Measurements from ENCODE around the gene ARIH2.

Gene ARIH2

GRCh38 chr3:48966367-48966766, 47.7 kb downstream of the ARIH2 start:
- peaks cover 0 to under 1% (median 0%) of the 10 kb centered on the region in 5 donors for H3K4me1 ChIP-seq (ENCODE audit: control insufficient read depth in 5 of 5, insufficient read depth in 5 of 5, low read length in 5 of 5)
- H3K4me3 ChIP-seq (ENCODE audit: low read depth in 1 of 5, low read length in 5 of 5), result no peak overlapping the region
- no peak overlapping the region for H3K27ac ChIP-seq (ENCODE audit: low read depth, low read length)
- H3K27me3 ChIP-seq (ENCODE audit: control insufficient read depth in 5 of 5, insufficient read depth in 4 of 5, low read length in 5 of 5), result no peaks in the 10 kb centered on the region
- no peaks in the 10 kb centered on the region for H3K9me3 ChIP-seq (ENCODE audit: control insufficient read depth in 5 of 5, low read length in 5 of 5)
- no peak overlapping the region for H3K9ac ChIP-seq (ENCODE audit: low read length in 5 of 5)
- peaks cover 37 to 80% (median 60%) of the 10 kb centered on the region in 5 donors for H3K36me3 ChIP-seq (ENCODE audit: control insufficient read depth in 5 of 5, insufficient read depth in 5 of 5, low read length in 5 of 5)

- H3K4me3 ChIP-seq (ENCODE audit: low read depth in 1 of 5, low read length in 5 of 5), result no peak overlapping the region
- peaks cover 37 to 83% (median 62%) of the 10 kb centered on the region in 5 donors for H3K36me3 ChIP-seq (ENCODE audit: control insufficient read depth in 5 of 5, insufficient read depth in 5 of 5, low read length in 5 of 5)
- no peak overlapping the region for H3K9ac ChIP-seq (ENCODE audit: low read length in 5 of 5)
- H3K27ac ChIP-seq (ENCODE audit: low read depth, low read length), result no peak overlapping the region
- no peaks in the 10 kb centered on the region for H3K9me3 ChIP-seq (ENCODE audit: control insufficient read depth in 5 of 5, low read length in 5 of 5)
- H3K27me3 ChIP-seq (ENCODE audit: control insufficient read depth in 5 of 5, insufficient read depth in 4 of 5, low read length in 5 of 5), result no peaks in the 10 kb centered on the region
- H3K4me1 ChIP-seq (ENCODE audit: control insufficient read depth in 5 of 5, insufficient read depth in 5 of 5, low read length in 5 of 5), result no peaks in the 10 kb centered on the region
Observed at GRCh38 chr3:48966876-48967361, 48.3 kb downstream of the ARIH2 start.

GRCh38 chr3:48970586-48970985, 51.9 kb downstream of the ARIH2 start:
- peaks cover 37 to 93% (median 82%) of the 10 kb centered on the region in 5 donors for H3K36me3 ChIP-seq (ENCODE audit: control insufficient read depth in 5 of 5, insufficient read depth in 5 of 5, low read length in 5 of 5)
- H3K9ac ChIP-seq (ENCODE audit: low read length in 5 of 5), result no peak overlapping the region
- H3K4me1 ChIP-seq (ENCODE audit: control insufficient read depth in 5 of 5, insufficient read depth in 5 of 5, low read length in 5 of 5), result no peaks in the 10 kb centered on the region
- no peaks in the 10 kb centered on the region for H3K9me3 ChIP-seq (ENCODE audit: control insufficient read depth in 5 of 5, low read length in 5 of 5)
- no peaks in the 10 kb centered on the region for H3K27me3 ChIP-seq (ENCODE audit: control insufficient read depth in 5 of 5, insufficient read depth in 4 of 5, low read length in 5 of 5)
- no peak overlapping the region for H3K4me3 ChIP-seq (ENCODE audit: low read depth in 1 of 5, low read length in 5 of 5)
- H3K27ac ChIP-seq (ENCODE audit: low read depth, low read length), result no peak overlapping the region

GRCh38 chr3:48974076-48974864, 55.6 kb downstream of the ARIH2 start:
- no peak overlapping the region for H3K9ac ChIP-seq (ENCODE audit: low read length in 5 of 5)
- no peak overlapping the region for H3K27ac ChIP-seq (ENCODE audit: low read depth, low read length)
- H3K4me1 ChIP-seq (ENCODE audit: control insufficient read depth in 5 of 5, insufficient read depth in 5 of 5, low read length in 5 of 5), result no peaks in the 10 kb centered on the region
- no peaks in the 10 kb centered on the region for H3K9me3 ChIP-seq (ENCODE audit: control insufficient read depth in 5 of 5, low read length in 5 of 5)
- no peak overlapping the region for H3K4me3 ChIP-seq (ENCODE audit: low read depth in 1 of 5, low read length in 5 of 5)
- H3K27me3 ChIP-seq (ENCODE audit: control insufficient read depth in 5 of 5, insufficient read depth in 4 of 5, low read length in 5 of 5), result no peaks in the 10 kb centered on the region
- H3K36me3 ChIP-seq (ENCODE audit: control insufficient read depth in 5 of 5, insufficient read depth in 5 of 5, low read length in 5 of 5), result peaks cover 27 to 95% (median 86%) of the 10 kb centered on the region in 5 donors

GRCh38 chr3:48979451-48979850, 60.8 kb downstream of the ARIH2 start:
- no peak overlapping the region for H3K27ac ChIP-seq (ENCODE audit: low read depth, low read length)
- H3K4me1 ChIP-seq (ENCODE audit: control insufficient read depth in 5 of 5, insufficient read depth in 5 of 5, low read length in 5 of 5), result no peaks in the 10 kb centered on the region
- peaks cover 21 to 93% (median 87%) of the 10 kb centered on the region in 5 donors for H3K36me3 ChIP-seq (ENCODE audit: control insufficient read depth in 5 of 5, insufficient read depth in 5 of 5, low read length in 5 of 5)
- H3K9me3 ChIP-seq (ENCODE audit: control insufficient read depth in 5 of 5, low read length in 5 of 5), result no peaks in the 10 kb centered on the region
- H3K27me3 ChIP-seq (ENCODE audit: control insufficient read depth in 5 of 5, insufficient read depth in 4 of 5, low read length in 5 of 5), result no peaks in the 10 kb centered on the region
- no peak overlapping the region for H3K4me3 ChIP-seq (ENCODE audit: low read depth in 1 of 5, low read length in 5 of 5)
- no peak overlapping the region for H3K9ac ChIP-seq (ENCODE audit: low read length in 5 of 5)

GRCh38 chr3:48980295-48980694, 61.7 kb downstream of the ARIH2 start:
- Histone ChIP-seq H3K9me3 (ENCODE audit: control insufficient read depth in 5 of 5, low read length in 5 of 5) (no peaks in the 10 kb centered on the region), H3K9ac (ENCODE audit: low read length in 5 of 5) (no peak overlapping the region), H3K27ac (ENCODE audit: low read depth, low read length) (no peak overlapping the region), H3K36me3 (ENCODE audit: control insufficient read depth in 5 of 5, insufficient read depth in 5 of 5, low read length in 5 of 5) (peaks cover 14 to 93% (median 85%) of the 10 kb centered on the region in 5 donors), H3K4me1 (ENCODE audit: control insufficient read depth in 5 of 5, insufficient read depth in 5 of 5, low read length in 5 of 5) (no peaks in the 10 kb centered on the region), H3K27me3 (ENCODE audit: control insufficient read depth in 5 of 5, insufficient read depth in 4 of 5, low read length in 5 of 5) (no peaks in the 10 kb centered on the region), H3K4me3 (ENCODE audit: low read depth in 1 of 5, low read length in 5 of 5) (no peak overlapping the region)

- Histone ChIP-seq H3K9ac (ENCODE audit: low read length in 5 of 5) (no peak overlapping the region), H3K4me3 (ENCODE audit: low read depth in 1 of 5, low read length in 5 of 5) (no peak overlapping the region), H3K27me3 (ENCODE audit: control insufficient read depth in 5 of 5, insufficient read depth in 4 of 5, low read length in 5 of 5) (no peaks in the 10 kb centered on the region), H3K36me3 (ENCODE audit: control insufficient read depth in 5 of 5, insufficient read depth in 5 of 5, low read length in 5 of 5) (peaks cover 14 to 86% (median 79%) of the 10 kb centered on the region in 5 donors), H3K9me3 (ENCODE audit: control insufficient read depth in 5 of 5, low read length in 5 of 5) (no peaks in the 10 kb centered on the region), H3K4me1 (ENCODE audit: control insufficient read depth in 5 of 5, insufficient read depth in 5 of 5, low read length in 5 of 5) (no peaks in the 10 kb centered on the region), H3K27ac (ENCODE audit: low read depth, low read length) (no peak overlapping the region)
Observed at GRCh38 chr3:48982016-48982415, 63.4 kb downstream of the ARIH2 start.

- Histone ChIP-seq H3K4me1 (ENCODE audit: control insufficient read depth in 5 of 5, insufficient read depth in 5 of 5, low read length in 5 of 5) (no peaks in the 10 kb centered on the region), H3K4me3 (ENCODE audit: low read depth in 1 of 5, low read length in 5 of 5) (no peak overlapping the region), H3K9me3 (ENCODE audit: control insufficient read depth in 5 of 5, low read length in 5 of 5) (no peaks in the 10 kb centered on the region), H3K9ac (ENCODE audit: low read length in 5 of 5) (no peak overlapping the region), H3K27me3 (ENCODE audit: control insufficient read depth in 5 of 5, insufficient read depth in 4 of 5, low read length in 5 of 5) (no peaks in the 10 kb centered on the region), H3K27ac (ENCODE audit: low read depth, low read length) (no peak overlapping the region), H3K36me3 (ENCODE audit: control insufficient read depth in 5 of 5, insufficient read depth in 5 of 5, low read length in 5 of 5) (peaks cover 14 to 79% (median 75%) of the 10 kb centered on the region in 5 donors)
Observed at GRCh38 chr3:48982686-48983085, 64.0 kb downstream of the ARIH2 start.

GRCh38 chr3:48983096-48983495, 64.5 kb downstream of the ARIH2 start:
- Histone ChIP-seq H3K9ac (ENCODE audit: low read length in 5 of 5) (no peak overlapping the region), H3K36me3 (ENCODE audit: control insufficient read depth in 5 of 5, insufficient read depth in 5 of 5, low read length in 5 of 5) (peaks cover 11 to 76% (median 71%) of the 10 kb centered on the region in 5 donors), H3K27me3 (ENCODE audit: control insufficient read depth in 5 of 5, insufficient read depth in 4 of 5, low read length in 5 of 5) (no peaks in the 10 kb centered on the region), H3K4me1 (ENCODE audit: control insufficient read depth in 5 of 5, insufficient read depth in 5 of 5, low read length in 5 of 5) (no peaks in the 10 kb centered on the region), H3K4me3 (ENCODE audit: low read depth in 1 of 5, low read length in 5 of 5) (no peak overlapping the region), H3K9me3 (ENCODE audit: control insufficient read depth in 5 of 5, low read length in 5 of 5) (no peaks in the 10 kb centered on the region), H3K27ac (ENCODE audit: low read depth, low read length) (no peak overlapping the region)

GRCh38 chr3:48984663-48985062, 66.0 kb downstream of the ARIH2 start:
- Histone ChIP-seq H3K9me3 (ENCODE audit: control insufficient read depth in 5 of 5, low read length in 5 of 5) (no peaks in the 10 kb centered on the region), H3K9ac (ENCODE audit: low read length in 5 of 5) (no peak overlapping the region), H3K27me3 (ENCODE audit: control insufficient read depth in 5 of 5, insufficient read depth in 4 of 5, low read length in 5 of 5) (no peaks in the 10 kb centered on the region), H3K27ac (ENCODE audit: low read depth, low read length) (no peak overlapping the region), H3K4me1 (ENCODE audit: control insufficient read depth in 5 of 5, insufficient read depth in 5 of 5, low read length in 5 of 5) (peaks cover 3 to 8% (median 8%) of the 10 kb centered on the region in 5 donors), H3K36me3 (ENCODE audit: control insufficient read depth in 5 of 5, insufficient read depth in 5 of 5, low read length in 5 of 5) (peaks cover 6 to 67% (median 61%) of the 10 kb centered on the region in 5 donors), H3K4me3 (ENCODE audit: low read depth in 1 of 5, low read length in 5 of 5) (no peak overlapping the region)

All from subcutaneous abdominal adipose tissue (tissue), 5 donors.